GM20431 (cell line): ENCODE results near the gene SYMPK.

Experiments
- in situ Hi-C: fragments of 300-500 bp; cut with MseI, MboI; formaldehyde crosslinking; loops from one replicate; pipeline ENCODE4 v1.15.0; 2020; ENCODE audit warnings: low sequenced_read_pairs; ENCODE audit not compliant: unreplicated experiment

Gene SYMPK

GRCh38 chr19:45828523-45828922 is 34.4 kb downstream of the SYMPK start:
- in situ Hi-C loops = no loop called here

GRCh38 chr19:45827459-45828093 is 35.4 kb downstream of the SYMPK start:
- in situ Hi-C loops = no loop called here

GRCh38 chr19:45826934-45827333 is 36.0 kb downstream of the SYMPK start:
- in situ Hi-C loops = no loop called here

- in situ Hi-C loops = no loop called here
Measured at GRCh38 chr19:45825917-45826893, 36.7 kb downstream of the SYMPK start.

GRCh38 chr19:45825263-45825605 is 37.7 kb downstream of the SYMPK start:
- in situ Hi-C loops = no loop called here

GRCh38 chr19:45824531-45825262 is 38.2 kb downstream of the SYMPK start:
- in situ Hi-C loops = no loop called here

GRCh38 chr19:45824041-45824471 is 38.9 kb downstream of the SYMPK start:
- in situ Hi-C loops = no loop called here

GRCh38 chr19:45823182-45823581 is 39.8 kb downstream of the SYMPK start:
- in situ Hi-C loops = no loop called here

- in situ Hi-C loops = no loop called here
Measured at GRCh38 chr19:45822716-45823115, 40.2 kb downstream of the SYMPK start.

- in situ Hi-C loops = no loop called here
Measured at GRCh38 chr19:45821570-45821969, 41.4 kb downstream of the SYMPK start.

- in situ Hi-C loops = no loop called here
Measured at GRCh38 chr19:45821103-45821521, 41.8 kb downstream of the SYMPK start.

- in situ Hi-C loops = no loop called here
Measured at GRCh38 chr19:45820413-45821102, 42.4 kb downstream of the SYMPK start.

- in situ Hi-C loops = no loop called here
Measured at GRCh38 chr19:45819769-45820168, 43.2 kb downstream of the SYMPK start.

GRCh38 chr19:45817725-45818301 is 45.1 kb downstream of the SYMPK start:
- in situ Hi-C loops = no loop called here

- in situ Hi-C loops = no loop called here
Measured at GRCh38 chr19:45817010-45817724, 45.8 kb downstream of the SYMPK start.

- in situ Hi-C loops = no loop called here
Measured at GRCh38 chr19:45816236-45817009, 46.5 kb downstream of the SYMPK start.

GRCh38 chr19:45815481-45816216 is 47.3 kb downstream of the SYMPK start:
- in situ Hi-C loops = no loop called here
